Stomach smooth muscle (tissue), 2 donors: ENCODE results near the gene PAX7.

ENCODE experiments used
- H3K27ac ChIP-seq: one replicate; pipeline ENCODE4 v1.7.0; 2013; ENCODE audit warnings: mild to moderate bottlenecking, low read length, inconsistent platforms
- H3K27me3 ChIP-seq, 2 donors: one replicate each; pipeline ENCODE4 v1.7.0; 2013; ENCODE audit warnings: low read length in 2 of 2; ENCODE audit not compliant: insufficient read depth in 2 of 2, control insufficient read depth in 1 of 2
- H3K36me3 ChIP-seq, 2 donors: one replicate each; pipeline ENCODE4 v1.7.0; 2013; ENCODE audit warnings: low read length in 2 of 2; ENCODE audit not compliant: control insufficient read depth in 2 of 2, insufficient read depth in 2 of 2
- H3K4me1 ChIP-seq: one replicate; pipeline ENCODE4 v1.7.0; 2013; ENCODE audit warnings: low read length; ENCODE audit not compliant: control insufficient read depth, insufficient read depth
- H3K4me3 ChIP-seq, 2 donors: one replicate each; pipeline ENCODE4 v1.7.0; 2013; ENCODE audit warnings: low read length in 2 of 2
- H3K9ac ChIP-seq, 2 donors: one replicate each; pipeline ENCODE4 v1.7.0; 2013; ENCODE audit warnings: low read length in 2 of 2, mild to moderate bottlenecking in 1 of 2
- H3K9me3 ChIP-seq, 2 donors: one replicate each; pipeline ENCODE4 v1.7.0; 2013; ENCODE audit warnings: low read length in 2 of 2; ENCODE audit not compliant: control insufficient read depth in 2 of 2
- donor health status: healthy.
- donor health status: Pancreatic carcinoma.

Gene PAX7

GRCh38 chr1:18643154-18644012, 12.7 kb downstream of the PAX7 start:
- H3K4me1 ChIP-seq = peaks cover 16% of the 10 kb centered on the region
- no peaks in the 10 kb centered on the region for H3K9me3 ChIP-seq
- H3K36me3 ChIP-seq = no peaks in the 10 kb centered on the region
- no peak overlapping the region for H3K4me3 ChIP-seq
- H3K27ac ChIP-seq = no peak overlapping the region
- H3K27me3 ChIP-seq = peaks cover 73 to 95% of the 10 kb centered on the region in 2 donors
- H3K9ac ChIP-seq = no peak overlapping the region

- Histone ChIP-seq H3K9me3 (no peaks in the 10 kb centered on the region), H3K27me3 (peaks cover 74 to 95% of the 10 kb centered on the region in 2 donors), H3K27ac (no peak overlapping the region), H3K9ac (no peak overlapping the region), H3K4me3 (no peak overlapping the region), H3K36me3 (no peaks in the 10 kb centered on the region), H3K4me1 (peaks cover 16% of the 10 kb centered on the region)
These were observed 13.4 kb downstream of the PAX7 start for GRCh38 chr1:18644013-18644399.

GRCh38 chr1:18644446-18644845, 13.8 kb downstream of the PAX7 start:
- no peak overlapping the region for H3K4me3 ChIP-seq
- no peaks in the 10 kb centered on the region for H3K9me3 ChIP-seq
- no peaks in the 10 kb centered on the region for H3K36me3 ChIP-seq
- no peak overlapping the region for H3K9ac ChIP-seq
- no peak overlapping the region for H3K27ac ChIP-seq
- H3K4me1 ChIP-seq = peaks cover 16% of the 10 kb centered on the region
- H3K27me3 ChIP-seq = peaks cover 74 to 95% of the 10 kb centered on the region in 2 donors

- no peaks in the 10 kb centered on the region for H3K9me3 ChIP-seq
- H3K4me1 ChIP-seq = peaks cover 16% of the 10 kb centered on the region
- H3K27me3 ChIP-seq = peaks cover 75 to 95% of the 10 kb centered on the region in 2 donors
These were observed 14.5 kb downstream of the PAX7 start for GRCh38 chr1:18644973-18645746.

GRCh38 chr1:18645747-18646090, 15.1 kb downstream of the PAX7 start:
- Histone ChIP-seq H3K36me3 (no peaks in the 10 kb centered on the region), H3K4me1 (peaks cover 16% of the 10 kb centered on the region), H3K9me3 (no peaks in the 10 kb centered on the region), H3K27ac (no peak overlapping the region), H3K4me3 (no peak overlapping the region), H3K27me3 (peaks cover 78 to 94% of the 10 kb centered on the region in 2 donors), H3K9ac (no peak overlapping the region)

More at GRCh38 chr1:18644973-18645746, 14.5 kb downstream of the PAX7 start:
- Histone ChIP-seq H3K27ac (no peak overlapping the region), H3K9ac (no peak overlapping the region), H3K4me3 (no peak overlapping the region), H3K36me3 (no peaks in the 10 kb centered on the region)

- Histone ChIP-seq H3K27ac (no peak overlapping the region), H3K9ac (no peak overlapping the region), H3K9me3 (no peaks in the 10 kb centered on the region), H3K27me3 (peaks cover 76 to 88% of the 10 kb centered on the region in 2 donors), H3K4me3 (peak overlapping the region in 1 of 2 donors; percentile 35), H3K4me1 (peaks cover 15% of the 10 kb centered on the region), H3K36me3 (no peaks in the 10 kb centered on the region)
These were observed 15.6 kb downstream of the PAX7 start for GRCh38 chr1:18646091-18646785.

GRCh38 chr1:18646786-18647410, 16.3 kb downstream of the PAX7 start:
- Histone ChIP-seq H3K36me3 (no peaks in the 10 kb centered on the region), H3K9me3 (no peaks in the 10 kb centered on the region), H3K9ac (no peak overlapping the region), H3K27me3 (peaks cover 74 to 85% of the 10 kb centered on the region in 2 donors), H3K4me3 (peak overlapping the region in 1 of 2 donors; percentile 40), H3K27ac (no peak overlapping the region), H3K4me1 (peaks cover 13% of the 10 kb centered on the region)

- peaks cover 13% of the 10 kb centered on the region for H3K4me1 ChIP-seq
- H3K9ac ChIP-seq = no peak overlapping the region
- no peak overlapping the region for H3K27ac ChIP-seq
- H3K4me3 ChIP-seq = no peak overlapping the region
- peaks cover 77 to 86% of the 10 kb centered on the region in 2 donors for H3K27me3 ChIP-seq
- no peaks in the 10 kb centered on the region for H3K9me3 ChIP-seq
- H3K36me3 ChIP-seq = no peaks in the 10 kb centered on the region
These were observed 17.1 kb downstream of the PAX7 start for GRCh38 chr1:18647681-18648214.

- Histone ChIP-seq H3K4me3 (no peak overlapping the region), H3K27ac (no peak overlapping the region), H3K9ac (no peak overlapping the region), H3K27me3 (peaks cover 81 to 84% of the 10 kb centered on the region in 2 donors), H3K36me3 (no peaks in the 10 kb centered on the region), H3K4me1 (peaks cover 11% of the 10 kb centered on the region), H3K9me3 (no peaks in the 10 kb centered on the region)
These were observed 19.2 kb downstream of the PAX7 start for GRCh38 chr1:18649693-18650370.
